ENCODE results near the gene TMEM158.

TMEM158 gene

GRCh38 chr3:45199837-45200648, 26.0 kb downstream of the TMEM158 start:
- no peak for DNase-seq

DNA sequence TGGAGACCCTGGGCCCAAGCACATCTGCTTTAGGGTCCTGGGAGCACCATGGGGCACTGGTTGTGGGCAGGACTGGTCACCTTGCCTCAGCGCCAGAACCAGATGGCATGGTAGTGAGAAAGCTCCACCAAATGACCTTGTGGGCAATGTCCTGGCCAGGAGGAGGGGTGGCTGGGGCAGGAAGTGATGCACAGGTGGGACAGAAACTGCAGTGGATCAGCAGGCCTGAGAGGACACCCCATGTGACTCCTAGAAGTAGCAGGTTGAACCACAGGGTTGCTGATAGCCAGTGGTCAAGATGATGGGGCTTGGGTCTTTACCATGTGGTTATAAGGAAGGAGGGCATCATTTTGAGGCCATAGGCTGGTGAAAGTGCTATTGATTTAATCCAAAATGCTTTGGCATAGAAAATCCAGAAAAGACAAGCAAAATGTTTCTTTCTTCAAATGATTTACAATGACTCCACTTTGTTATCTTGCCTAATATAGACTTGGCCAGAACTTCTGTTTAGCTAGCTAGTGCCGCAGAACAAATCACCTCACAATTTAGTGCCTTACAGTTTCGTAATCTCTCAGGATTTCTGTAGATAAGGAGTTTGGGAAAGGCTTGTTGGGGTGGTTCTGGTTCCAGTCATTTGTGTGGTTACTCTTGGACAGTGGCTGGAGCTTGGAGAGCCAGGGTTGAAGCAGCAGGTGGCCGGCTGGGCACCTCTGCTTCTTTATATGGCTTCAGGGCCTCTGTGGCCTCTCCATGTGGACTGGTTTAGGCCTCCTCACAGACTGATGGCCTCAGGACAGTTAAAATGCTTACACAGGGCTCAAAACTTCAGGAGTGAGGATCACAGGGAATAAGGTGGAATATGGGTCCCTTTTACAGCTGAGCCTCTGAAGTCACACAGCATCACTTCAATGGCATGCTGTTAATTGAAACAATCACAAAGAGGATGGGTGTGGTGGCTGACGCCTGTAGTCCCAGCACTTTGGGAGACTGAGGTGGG, 27.5 kb downstream of the TMEM158 start:
- no peak for DNase-seq

DNA sequence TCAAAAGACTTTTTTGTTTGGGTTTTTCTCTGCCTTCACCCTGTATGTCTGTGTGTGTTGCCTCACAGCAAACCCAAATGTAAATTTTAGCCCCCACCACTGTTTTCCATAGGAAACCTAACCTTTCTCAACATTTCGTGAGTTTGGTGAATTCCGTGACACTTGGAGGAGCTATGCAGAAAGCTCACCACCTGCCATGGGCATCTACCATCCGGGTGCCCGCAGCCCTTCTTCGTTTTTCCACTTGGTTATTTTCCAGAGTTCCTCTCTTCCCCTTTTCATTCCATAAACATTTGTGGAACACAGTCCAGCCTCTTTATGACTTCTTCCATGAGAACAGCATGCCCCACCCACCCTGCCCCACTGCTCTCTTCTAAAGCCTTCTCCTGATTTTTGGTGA, 31.3 kb downstream of the TMEM158 start:
- no peak for DNase-seq

DNA sequence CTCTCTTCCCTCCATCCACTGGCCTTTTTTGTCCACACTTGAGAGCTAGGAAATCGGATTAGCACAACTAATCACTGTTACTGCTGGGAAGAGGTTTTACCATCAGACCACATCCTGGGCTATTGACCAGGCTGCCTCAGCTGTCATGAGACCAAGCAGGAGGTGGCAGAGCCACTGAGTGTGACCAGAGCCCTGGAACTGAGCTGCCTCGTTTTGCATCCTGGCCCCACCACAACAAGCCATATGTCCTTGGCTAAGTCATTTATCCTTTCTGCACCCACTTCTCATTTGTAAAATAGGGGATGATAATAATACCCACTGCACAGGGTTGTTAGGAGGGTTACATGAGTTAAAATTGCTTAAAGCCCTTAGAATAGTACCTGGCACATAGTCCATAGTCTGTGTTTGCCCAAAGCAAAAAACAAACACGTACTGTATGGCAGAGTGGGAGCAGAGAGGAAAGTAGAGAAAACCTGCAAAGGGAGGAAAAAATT, 34.1 kb downstream of the TMEM158 start:
- no peak for DNase-seq

DNA sequence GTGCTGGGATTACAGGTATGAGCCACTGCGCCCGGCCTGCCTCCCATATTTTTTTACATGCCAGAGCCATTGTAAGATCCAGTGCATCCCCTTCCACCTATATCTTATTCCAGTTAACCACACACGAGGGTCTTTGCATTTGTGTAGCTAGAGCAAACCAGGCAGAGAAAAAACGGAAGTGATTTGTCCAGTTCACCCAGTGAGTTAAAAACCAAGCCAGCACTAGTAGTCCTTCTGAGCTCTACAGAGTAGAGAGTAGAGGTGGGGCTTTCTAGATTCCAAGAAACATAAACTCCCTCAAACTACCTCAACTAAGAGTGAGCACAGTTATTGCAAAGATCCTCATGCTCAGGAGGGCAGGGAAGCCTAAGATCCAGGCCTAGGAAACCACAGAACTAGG, 34.7 kb downstream of the TMEM158 start:
- DNase-seq = no peak

DNA sequence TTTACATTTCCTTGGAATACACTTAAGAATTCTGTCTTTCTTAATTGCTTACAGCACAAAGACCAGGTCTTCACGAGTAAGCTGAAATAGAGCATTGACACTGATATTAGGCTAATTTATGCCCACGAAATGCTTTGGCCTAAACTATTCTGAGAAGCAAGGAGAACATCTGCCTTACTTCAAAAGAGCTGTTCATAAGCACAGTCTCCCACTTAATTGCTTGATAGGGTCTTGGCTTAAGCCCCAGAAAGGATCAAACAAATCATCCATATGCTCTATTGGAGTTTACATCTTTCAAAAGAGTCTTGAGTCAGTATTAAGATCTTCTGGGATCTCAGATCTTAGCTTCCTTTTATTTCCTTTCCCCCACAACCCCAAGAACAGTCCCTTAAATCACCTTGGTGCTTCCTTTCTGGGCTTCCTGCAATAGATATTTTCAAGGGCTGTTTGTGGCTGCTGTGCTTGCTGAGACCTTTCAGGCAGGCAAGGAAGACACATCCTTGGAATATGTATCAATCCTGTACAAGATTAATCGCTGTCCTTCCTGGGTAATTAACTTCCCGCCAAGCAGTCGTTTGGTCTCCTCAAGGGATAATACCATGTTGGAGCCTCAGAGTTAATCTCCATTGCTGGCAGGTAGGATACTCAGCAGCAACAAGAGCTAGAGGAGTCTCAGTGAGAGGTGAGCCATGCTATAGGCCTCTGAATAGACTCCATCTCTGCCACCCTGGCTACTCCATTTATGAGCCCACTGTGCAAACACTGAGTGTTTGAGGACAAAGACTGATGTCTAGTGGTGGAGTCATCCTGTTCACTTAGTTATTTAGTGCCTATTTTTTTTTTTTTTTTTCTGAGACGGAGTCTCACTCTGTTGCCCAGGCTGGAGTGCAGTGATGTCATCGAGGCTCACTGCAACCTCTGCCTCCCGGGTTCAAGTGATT, 37.1 kb downstream of the TMEM158 start:
- DNase-seq = no peak

- DNase-seq = no peak
Measured at GRCh38 chr3:45187694-45188141, 38.4 kb downstream of the TMEM158 start.

- DNase-seq = no peak
Measured at GRCh38 chr3:45186871-45187270, 39.2 kb downstream of the TMEM158 start.

GRCh38 chr3:45185461-45185860, 40.6 kb downstream of the TMEM158 start:
- DNase-seq = no peak

- DNase-seq = no peak
Measured at GRCh38 chr3:45185052-45185451, 41.0 kb downstream of the TMEM158 start.

- DNase-seq = no peak
Measured at GRCh38 chr3:45183872-45184262, 42.2 kb downstream of the TMEM158 start.

DNA sequence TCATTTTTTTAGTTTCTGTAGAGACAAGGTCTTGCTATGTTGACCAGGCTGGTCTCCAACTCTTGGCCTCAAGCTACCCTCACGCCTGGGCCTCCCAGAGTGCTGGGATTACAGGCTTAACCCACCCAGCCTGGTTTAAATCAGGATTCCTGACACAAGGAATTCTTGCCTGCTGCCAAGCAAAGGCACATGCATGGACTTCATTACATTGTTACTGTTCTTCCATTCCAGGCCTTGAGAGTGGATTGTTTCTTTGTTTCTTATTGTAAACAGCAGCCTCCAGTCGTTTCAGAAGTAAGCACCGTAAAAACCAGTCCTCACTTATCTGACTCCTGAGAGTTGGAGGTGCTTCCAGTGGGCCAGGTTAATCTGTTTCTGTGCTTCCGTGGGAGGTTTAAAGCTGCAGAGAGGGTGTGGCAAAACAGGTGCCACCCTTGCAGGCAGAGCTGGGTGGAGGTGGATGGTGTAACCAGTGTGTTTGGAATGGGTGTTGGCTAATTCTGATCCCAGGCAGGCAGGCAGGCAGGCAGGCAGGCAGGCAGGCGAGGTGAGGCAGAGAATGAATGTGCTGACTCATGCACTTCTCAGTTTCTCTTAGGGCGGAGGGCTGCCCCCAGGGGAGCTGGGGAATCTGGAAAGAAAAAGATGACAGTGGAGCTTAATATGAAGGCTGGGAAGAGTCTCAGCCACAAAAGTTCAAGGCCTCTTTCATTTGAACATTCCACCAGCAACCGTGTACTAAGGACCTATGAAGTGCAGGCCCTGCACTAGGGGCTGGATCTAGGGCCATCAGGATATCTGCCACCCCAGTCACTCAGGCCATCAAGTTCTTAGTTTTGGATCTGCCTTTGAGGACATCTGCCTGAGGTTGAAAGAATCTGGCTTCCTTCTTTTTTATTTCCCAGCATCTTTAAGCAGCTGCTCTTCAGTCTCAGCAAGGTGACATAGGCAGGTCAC, 42.9 kb downstream of the TMEM158 start:
- no peak for DNase-seq

DNA sequence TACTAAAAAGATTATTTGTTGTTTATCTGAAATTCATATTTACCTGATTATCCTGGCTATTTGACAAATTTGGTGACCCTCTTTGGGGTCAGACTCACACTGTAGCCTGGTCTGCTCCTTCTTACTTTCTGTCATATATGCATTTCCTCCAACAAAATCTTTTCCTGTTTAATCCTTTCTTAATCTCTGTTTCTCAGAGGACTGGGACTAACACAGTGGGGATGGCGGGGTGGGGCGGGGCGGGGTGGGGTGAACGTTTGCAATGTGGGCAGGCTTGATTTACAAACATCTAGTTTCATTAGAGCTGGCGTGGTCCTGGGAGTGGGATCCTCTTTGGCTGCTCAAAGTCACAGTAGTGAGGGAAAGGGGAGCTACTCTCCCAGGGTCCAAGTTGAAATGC, 44.6 kb downstream of the TMEM158 start:
- DNase-seq = no peak

DNA sequence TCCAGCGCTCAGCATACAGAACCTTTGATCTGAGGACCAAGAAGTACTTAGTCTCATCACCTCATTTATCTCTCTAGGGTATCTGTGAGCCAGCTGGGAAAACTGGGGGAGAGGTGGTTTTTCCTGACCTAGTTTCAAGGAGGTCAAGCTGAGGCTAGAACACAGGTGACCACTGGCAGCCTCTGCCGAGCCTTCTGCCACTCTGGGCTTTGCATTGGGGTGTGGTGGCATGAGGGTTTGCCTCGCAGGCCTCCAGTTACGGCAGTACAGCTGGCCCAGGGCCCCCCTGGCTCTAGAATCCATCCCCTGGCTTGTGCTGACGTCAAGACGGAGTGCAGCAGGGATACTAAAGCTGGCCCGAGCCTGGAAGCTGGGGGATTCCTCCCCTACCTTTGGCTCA, 45.2 kb downstream of the TMEM158 start:
- no peak for DNase-seq

DNA sequence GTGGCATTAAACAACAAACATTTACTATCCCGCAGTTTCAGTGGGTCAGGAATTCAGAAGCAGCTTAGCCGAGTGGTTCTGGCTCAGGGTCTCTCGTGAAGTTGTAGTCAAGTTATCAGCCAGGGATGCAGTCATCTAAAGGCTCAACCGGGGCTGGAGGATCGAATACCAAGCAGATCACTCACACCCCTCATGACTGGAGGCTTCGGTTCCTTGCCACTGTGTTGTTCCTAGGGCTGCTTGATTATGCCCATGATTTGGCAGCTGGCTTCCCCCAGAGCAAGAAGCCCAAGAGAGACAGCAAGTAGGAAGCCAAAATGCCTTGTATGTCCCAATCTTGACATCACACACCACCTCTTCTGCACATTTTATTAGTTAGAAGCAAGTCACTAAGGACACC, 46.0 kb downstream of the TMEM158 start:
- DNase-seq = no peak

DNA sequence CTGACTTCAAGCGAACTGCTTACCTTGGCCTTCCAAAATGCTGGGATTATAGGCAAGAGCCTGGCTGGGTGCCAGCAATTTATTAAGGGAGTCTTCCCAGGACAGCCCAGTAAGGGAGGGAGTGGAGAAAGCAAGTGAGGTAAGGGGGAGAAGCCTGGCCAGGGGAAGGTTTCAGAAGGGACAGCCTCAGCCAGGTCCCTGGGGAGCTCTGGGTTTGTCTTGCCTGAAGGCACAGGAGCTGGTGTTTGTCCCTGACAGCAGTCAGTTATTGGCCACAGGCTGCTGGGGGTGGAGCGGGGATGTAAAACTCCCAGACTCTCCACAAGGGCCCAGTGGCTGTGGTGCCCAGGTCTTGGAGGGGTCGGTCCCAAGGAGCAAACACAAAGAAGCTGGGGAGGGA, 46.9 kb downstream of the TMEM158 start:
- no peak for DNase-seq

DNA sequence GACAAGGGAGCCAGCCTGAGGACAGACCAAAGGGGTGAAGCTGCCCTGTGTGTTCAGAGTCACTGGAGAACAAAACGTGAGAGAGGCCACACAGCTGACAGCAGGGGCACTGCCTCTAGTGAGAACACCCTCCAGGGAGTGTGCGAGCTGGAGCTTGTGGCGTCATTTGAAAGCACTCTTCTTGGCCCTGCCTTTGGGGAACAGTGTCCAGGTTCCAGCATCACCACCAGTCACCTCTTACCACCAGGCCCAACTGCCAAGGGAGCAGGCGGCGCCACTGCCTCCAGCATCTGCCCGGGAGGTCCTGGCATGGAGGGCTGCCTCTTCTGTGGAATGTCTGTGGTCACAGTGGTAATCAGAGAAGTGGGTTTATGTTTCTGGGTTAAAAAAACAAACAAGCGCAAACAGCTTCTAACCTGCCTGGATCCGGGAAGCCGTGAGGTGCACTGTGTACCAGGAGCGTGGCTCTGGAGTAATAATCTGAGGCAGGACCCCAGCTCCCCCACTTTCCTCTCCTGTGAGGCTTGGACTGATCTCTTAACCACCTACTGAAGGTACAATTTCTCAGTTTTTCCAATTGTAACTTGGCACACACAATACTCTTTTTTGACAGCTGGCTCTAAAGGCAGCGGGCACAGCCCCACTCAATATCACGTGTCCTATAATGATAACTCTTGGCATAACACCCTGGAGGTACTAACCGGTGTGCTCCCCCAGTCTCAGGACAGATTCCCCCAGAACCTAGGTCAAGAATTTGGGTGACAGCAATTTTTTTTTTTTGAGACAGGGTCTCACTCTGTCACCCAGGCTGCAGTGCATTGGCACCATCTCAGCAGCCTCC, 47.7 kb downstream of the TMEM158 start:
- DNase-seq = no peak

GRCh38 chr3:45176912-45177311, 49.2 kb downstream of the TMEM158 start:
- no peak for DNase-seq
